ENCODE data around the gene MBLAC2. TPM values are rescaled to one million over a fixed set of nuclear protein-coding genes. Genes with fewer than 3 reads are reported as not detected.

Gene MBLAC2
- total and polyA plus RNA-seq, 2 experiments from 2014 or later, result 8.2 to 9.8 TPM

DNA sequence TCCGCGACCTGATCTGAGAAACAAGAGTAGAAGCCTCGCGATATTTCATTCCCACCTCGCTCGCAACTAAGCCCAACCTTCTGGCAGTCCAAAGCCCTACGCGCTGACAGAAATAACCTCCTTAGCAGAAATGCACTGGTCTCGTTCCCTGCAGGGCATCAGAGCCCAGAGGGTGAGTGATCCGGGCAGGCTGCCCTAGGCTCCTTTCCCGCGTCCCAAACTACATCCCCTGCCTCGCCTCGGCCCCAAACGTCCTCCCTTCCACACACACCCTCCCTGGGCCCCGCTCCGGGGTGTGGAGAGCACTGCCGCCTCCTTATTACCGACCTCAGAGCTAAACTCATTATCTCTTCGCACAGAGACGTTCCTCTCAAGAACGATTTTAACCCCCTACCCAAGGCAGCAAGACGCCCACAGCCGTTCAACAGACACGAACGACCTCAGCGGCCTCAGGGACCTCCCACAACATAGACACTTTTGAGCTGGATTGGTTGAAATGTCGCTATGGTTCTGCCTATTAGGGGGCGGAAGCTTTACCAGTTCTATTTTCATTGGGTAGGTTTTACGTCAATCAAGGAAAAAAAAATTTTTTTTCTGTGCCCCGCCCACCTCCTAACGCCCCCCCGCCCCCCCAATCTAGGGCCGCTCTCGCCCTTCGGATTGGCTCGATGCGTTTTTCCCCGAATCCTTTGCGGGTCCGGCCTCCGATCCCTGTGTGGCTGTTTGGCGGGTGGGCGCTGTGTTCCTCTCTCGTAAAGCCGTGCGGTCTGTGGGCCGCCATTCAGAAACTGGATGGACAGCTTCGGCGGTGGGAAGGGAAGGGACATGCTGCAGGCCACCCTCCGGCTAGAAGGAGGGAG is 65.0 kb downstream of the MBLAC2 start, which contains the start of gene CETN3:
Gene CETN3 (minus strand): TSS at position 439 of the 860 bp plus-strand sequence. CDS start 95 bp downstream, at position 344.
- Histone ChIP-seq H3K27me3 (no peaks in the 10 kb centered on the region), H3K4me3 (peak within 1 kb of the TSS; percentile 95), H3K9me3 (ENCODE audit: low read depth) (no peaks in the 10 kb centered on the region), H3K4me1 (ENCODE audit: low read depth) (peaks cover 22% of the 10 kb centered on the region), H3K27ac (peak within 1 kb of the TSS; percentile 99), H3K36me3 (peaks cover 6% of the 10 kb centered on the region)
- TF ChIP-seq, protein P1, sequence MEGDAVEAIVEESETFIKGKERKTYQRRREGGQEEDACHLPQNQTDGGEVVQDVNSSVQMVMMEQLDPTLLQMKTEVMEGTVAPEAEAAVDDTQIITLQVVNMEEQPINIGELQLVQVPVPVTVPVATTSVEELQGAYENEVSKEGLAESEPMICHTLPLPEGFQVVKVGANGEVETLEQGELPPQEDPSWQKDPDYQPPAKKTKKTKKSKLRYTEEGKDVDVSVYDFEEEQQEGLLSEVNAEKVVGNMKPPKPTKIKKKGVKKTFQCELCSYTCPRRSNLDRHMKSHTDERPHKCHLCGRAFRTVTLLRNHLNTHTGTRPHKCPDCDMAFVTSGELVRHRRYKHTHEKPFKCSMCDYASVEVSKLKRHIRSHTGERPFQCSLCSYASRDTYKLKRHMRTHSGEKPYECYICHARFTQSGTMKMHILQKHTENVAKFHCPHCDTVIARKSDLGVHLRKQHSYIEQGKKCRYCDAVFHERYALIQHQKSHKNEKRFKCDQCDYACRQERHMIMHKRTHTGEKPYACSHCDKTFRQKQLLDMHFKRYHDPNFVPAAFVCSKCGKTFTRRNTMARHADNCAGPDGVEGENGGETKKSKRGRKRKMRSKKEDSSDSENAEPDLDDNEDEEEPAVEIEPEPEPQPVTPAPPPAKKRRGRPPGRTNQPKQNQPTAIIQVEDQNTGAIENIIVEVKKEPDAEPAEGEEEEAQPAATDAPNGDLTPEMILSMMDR (IDR thresholded peaks at IDR 0.05; ENCODE audit: low read depth, low read length), result no peak
- peak; percentile 97 for DNase-seq (ENCODE audit: low read depth in 1 of 2, low spot score in 1 of 2)

DNA sequence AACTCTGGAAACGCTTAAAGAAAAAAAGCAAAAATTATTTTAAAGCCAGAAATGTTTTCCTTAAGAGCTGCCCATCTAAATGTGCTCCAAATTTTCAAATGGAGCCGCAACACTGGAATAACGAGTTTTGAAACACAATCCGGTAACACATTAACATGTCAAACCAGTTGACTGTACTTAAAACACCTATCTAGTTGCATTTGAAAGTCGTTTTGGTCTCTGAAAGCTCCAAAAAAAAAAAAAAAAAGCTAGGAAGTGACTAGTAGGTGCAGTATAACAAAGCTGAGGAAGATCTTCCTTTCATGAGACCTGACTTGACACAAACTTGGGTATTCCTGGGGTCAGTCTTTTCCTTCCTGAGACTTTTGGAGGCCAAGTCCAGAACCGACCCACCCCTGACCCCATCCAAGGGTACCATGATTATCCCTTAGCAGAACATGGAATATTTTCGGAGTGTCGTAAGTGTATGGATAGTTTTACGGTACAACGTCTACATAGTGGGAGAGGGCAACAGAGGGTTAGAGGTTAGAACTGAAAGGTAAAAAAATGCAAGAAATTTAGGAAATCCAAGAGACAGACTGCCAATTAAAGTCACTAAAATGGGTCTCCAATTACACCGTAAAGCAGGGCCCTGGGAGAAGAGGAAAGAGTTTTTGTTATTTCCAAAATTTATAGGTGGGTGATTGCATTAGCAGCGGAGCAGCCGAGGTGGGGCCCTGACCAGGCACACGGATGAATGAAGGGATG is 65.8 kb downstream of the MBLAC2 start:
- peaks cover 9% of the 10 kb centered on the region for H3K36me3 ChIP-seq
- TF ChIP-seq, protein P1 (IDR thresholded peaks at IDR 0.05; ENCODE audit: low read depth, low read length), result no peak
- H3K4me1 ChIP-seq (ENCODE audit: low read depth), result peaks cover 22% of the 10 kb centered on the region
- H3K4me3 ChIP-seq, result peak overlapping the region; percentile 95
- DNase-seq (ENCODE audit: low read depth in 1 of 2, low spot score in 1 of 2), result peak in 1 of 2 donors; percentile 5
- no peaks in the 10 kb centered on the region for H3K9me3 ChIP-seq (ENCODE audit: low read depth)
- H3K27me3 ChIP-seq, result no peaks in the 10 kb centered on the region
- peak overlapping the region; percentile 99 for H3K27ac ChIP-seq

Other genes starting within 250 kb of the MBLAC2 start
- 25.4 and 49.2 TPM in 2 replicates for gene CETN3, start 65.0 kb downstream of the MBLAC2 start, total RNA-seq
- gene CETN3, start 65.0 kb downstream of the MBLAC2 start, polyA plus RNA-seq, result 85.8 and 106 TPM in 2 replicates
- gene POLR3G, start 93 bp upstream of the MBLAC2 start, total RNA-seq, result 0.53 and 0.95 TPM in 2 replicates
- gene POLR3G, start 93 bp upstream of the MBLAC2 start, polyA plus RNA-seq, result 1.6 and 2.4 TPM in 2 replicates
- gene LYSMD3, start 54.8 kb upstream of the MBLAC2 start, total RNA-seq, result 9.0 and 11.1 TPM in 2 replicates
- gene LYSMD3, start 54.8 kb upstream of the MBLAC2 start, polyA plus RNA-seq, result 10.9 and 16.7 TPM in 2 replicates
- 15.5 and 18.4 TPM in 2 replicates for gene ADGRV1, start 84.0 kb upstream of the MBLAC2 start, total RNA-seq
- 19.6 and 24.8 TPM in 2 replicates for gene ADGRV1, start 84.0 kb upstream of the MBLAC2 start, polyA plus RNA-seq